GM21717 (cell line): ENCODE measurements around the gene AOPEP.
"Not testable (repeated sequence)": the region's sequence is repeated elsewhere in the genome, so short reads cannot be mapped to it uniquely, and the experiment has no call there.

Source experiments
- ATAC-seq: cut with Tn5 transposase; IDR thresholded peaks from one replicate; pipeline ENCODE4 v1.9.1; 2021; ENCODE audit warnings: mild to moderate bottlenecking, moderate library complexity; ENCODE audit not compliant: unreplicated experiment

Gene AOPEP

DNA sequence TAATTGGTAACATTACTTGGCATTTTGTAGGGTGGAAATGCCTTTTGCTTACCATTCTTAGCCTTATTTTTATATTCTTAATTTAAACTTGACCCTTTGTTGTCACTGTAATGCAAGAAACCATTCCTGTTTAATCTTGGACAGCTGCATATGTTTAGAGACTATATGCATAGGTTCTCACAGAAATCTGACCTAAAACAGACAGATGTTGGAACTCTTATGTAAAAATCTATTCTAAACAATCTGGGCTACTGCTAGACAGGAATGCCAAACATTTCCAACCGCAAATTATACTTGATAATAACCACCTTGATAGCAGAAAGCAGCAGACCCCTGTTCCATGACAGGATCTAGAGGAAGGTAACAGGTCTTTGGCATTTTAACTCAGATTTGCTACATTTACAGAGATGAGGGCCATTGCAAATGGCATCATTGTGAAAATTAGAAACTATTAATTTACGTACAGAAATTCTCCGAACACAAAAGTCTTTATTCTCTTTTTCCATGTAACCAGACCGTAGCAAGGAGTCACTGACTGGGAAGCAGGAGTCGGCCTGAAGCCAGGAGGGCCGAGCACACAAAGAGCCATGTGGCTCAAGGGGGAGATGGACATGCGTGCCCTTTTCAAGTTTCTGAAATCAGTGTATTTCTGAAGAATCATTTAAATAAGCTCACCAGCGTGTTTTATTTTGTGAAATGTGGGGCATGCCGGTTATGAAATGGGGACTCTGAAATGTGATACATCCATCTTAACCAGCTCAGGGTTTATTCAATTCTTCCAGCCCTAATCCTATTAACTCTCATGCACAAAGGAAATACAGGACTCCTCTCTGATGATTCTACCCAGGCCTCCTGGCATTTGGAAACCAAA lies 139.3 kb downstream of the AOPEP start:
- ATAC-seq: no peak

DNA sequence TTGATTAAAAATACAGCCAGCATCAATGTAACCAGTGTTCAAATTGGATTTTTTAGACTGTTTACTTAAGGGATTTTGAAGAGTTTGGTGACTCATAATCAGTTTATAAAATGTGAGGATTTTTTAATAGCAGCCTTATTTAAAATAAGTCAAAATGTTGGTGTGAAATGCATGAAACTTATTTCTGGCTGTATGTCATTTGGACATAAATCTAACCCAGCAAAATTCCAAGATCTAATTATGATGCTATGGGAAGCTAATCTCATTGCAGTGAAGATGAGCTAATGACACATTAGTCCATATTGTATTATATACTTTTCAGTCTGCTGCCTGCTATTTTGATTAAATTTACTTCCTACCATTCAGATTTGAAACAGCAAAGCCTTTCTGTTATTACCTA lies 140.3 kb downstream of the AOPEP start:
- no peak for ATAC-seq

DNA sequence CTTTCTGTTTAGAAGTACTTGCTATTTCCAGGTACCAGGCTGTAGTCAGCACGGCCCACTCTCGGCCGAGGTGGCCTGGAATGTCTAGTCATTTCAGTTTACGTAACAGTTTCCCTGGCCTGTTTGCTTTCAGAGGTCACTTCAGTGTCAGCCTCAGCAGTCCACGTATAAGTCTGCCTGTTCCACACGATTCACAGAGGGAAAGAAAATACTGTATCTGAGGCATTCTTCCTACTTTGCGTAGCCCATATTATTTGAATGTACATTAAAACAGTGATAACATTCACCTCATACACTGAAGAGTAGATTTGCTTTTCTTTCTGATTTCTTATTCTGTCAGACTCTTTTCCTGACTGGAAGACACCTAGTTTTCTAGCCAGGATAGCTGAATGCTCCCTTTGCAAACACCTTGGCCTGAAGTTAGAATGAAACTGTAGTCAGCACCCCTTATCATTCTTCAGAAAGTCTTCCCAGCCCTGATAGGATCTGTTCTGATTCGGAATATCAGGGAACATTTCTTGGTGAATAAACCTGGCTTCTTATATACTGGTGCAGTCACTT lies 140.9 kb downstream of the AOPEP start:
- ATAC-seq: no peak

DNA sequence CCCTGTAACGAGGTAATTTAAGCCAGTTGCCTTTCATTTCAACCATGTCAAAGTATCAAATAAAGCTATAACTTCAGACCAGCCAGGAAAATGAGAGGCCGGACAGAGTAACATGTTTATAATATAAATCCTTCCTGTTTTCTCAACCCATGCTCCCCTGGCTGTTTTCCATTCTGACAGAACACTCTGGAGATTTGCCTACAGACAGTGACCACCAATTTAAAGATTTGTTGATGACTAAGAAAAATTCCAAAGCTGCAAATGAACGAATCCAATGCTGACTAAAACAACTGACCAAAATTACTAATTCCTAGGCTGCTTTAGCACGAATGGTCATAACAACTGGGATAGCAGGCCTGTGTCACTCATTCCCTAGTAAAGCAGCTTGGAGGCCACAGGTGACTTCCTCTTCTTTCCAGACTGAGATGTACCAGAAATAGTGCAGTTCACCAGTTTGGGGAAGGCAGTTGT lies 141.4 kb downstream of the AOPEP start:
- no peak for ATAC-seq

DNA sequence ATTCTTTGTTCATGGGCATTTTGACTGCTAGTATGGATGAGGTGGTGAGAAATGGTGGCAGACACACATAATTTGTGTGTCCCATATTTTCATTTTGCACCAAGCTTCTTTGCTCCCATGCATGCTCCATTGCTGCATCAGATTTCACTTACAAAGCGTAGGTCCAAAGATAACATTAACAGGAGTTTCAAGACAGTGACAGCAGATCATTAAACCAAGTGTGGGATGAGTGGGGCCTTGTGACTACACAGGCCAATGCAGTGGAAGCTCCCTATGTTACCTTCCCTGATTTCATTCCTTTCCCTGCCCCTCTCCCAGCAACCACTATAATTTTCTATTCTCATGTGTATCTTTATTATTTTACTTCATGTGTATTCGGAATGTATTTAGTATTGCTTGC lies 142.0 kb downstream of the AOPEP start:
- no peak for ATAC-seq

DNA sequence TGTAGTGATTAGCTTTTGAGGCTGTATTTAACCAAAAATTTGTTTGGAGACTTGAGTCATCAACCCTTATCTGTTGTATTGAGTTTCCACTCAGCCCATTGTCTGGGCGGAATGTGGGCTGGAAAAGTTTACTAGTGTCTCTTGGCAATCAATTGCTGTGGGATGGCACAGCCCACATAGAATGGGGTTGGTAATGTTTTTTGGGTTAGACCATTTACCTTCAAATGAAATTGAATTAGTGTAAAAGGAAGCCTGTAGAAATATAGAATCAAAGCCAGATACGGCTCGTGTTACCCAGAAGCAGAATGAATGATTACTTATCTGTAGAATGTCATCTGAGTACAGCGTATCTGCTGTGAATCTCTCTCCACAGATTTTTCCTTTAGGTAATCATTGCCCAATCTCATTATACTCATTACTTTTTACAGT lies 142.9 kb downstream of the AOPEP start:
- no peak for ATAC-seq

DNA sequence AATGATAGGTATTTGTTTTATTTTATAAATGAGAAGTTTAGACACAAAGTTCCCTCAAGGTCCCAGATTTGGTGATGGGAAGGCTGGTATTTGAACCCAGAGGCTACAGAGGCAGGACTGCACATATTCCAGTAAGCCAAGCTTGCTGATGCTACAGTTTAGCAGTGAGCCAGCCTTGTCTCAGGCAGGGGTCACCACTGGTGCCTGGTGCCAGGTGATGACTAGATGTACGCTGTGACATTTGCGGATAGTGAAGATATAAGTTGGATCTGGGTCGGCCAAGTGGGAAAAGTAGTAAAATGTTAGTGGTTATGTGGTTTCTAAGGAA lies 143.9 kb downstream of the AOPEP start:
- ATAC-seq: no peak

DNA sequence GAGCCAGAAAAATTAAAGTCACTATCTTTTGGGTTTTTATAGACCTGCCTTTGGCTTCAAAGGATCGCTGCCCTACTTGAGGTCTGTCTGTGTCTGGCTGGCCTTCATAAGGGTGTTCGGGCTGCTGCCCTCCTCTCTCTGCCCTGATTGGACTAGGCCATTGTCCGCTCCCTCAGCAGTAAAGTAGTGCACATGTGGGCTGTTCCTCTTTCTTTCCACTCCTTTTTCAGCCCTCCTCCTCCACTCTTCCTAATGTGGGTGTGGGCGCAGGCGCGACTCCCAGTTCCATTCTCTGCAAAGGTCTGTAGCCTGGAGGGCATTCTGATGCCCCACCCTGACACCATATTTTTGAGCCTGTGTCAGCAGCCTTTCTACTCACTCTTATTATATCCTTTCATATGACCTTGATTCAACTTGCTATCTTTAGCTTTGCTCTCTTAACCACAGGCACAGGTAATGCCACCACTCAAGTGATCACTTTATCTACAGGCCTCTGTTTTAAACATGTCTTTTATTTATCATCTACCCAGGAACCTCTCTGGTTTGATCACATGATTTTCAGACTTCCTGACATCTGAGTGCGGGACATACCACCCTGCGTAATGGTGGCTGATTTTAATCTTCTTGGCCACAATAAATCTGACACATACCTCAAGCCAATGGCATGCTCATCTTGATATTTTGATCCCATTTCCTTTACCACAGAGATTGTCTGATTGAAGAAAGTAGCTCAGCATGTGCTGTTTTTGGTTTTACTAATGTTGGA lies 144.5 kb downstream of the AOPEP start:
- ATAC-seq: no peak

DNA sequence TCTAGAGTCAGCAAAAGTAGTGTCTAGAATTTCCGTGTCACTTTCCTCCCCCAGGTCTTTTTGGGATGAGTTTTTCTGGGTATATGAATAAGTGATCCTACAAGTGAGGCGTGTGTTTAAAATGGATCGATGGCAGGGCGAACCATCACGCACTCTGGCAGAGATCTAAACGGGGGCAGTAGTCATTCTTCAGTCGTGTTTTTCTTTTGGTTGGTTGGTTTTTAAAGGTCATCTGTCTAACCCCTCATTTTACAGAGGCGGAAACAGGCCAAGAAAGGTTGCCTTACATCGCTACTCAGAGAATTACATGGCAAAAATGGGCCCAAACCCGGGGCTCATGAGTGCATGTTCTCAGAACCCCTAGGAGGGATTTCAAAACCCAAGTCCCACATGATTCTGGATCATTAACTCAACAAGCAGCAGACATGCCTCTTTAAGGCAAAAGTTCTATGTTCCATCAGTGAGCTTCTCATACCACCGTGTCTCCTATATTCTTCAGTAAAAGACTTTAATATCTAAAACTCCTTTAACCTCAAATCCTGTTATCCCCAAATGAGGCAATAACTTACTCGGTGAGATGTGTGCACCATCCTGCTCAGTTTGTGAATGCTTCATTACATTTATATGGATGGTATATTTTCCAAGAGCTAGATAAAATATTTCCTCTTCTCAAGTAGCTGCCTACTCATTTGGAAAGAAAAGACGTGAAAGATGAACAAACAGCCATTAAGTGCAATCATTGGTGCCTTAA lies 145.8 kb downstream of the AOPEP start:
- no peak for ATAC-seq

DNA sequence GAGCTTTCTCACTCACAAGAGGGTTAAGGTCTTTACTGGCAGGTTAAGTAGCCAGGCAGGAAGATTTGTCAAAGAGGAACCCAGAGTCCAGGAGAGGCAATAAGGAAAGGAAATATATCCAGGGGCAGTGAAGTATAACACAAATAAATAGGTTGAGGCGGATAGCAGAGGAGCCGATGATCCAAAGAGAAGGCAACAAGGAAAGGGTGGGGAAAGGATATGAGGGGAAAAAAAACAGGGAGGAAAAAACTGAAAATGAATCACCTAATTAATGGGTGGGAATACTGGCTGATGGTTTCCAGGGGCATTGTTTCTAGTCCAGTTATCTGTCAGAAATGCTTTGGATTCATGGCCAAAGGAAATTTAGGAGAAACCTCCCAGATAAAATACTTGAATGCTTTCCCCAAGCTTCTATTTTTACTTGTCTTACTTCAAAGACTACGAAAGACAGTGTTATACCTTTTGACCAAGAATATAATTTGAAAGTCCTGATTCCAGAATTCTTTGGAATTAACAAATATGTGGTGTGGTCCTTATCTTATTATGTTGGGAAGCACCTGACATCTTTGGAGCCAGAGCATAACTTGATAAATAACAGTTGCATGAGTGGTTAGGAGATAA lies 146.5 kb downstream of the AOPEP start:
- no peak for ATAC-seq

DNA sequence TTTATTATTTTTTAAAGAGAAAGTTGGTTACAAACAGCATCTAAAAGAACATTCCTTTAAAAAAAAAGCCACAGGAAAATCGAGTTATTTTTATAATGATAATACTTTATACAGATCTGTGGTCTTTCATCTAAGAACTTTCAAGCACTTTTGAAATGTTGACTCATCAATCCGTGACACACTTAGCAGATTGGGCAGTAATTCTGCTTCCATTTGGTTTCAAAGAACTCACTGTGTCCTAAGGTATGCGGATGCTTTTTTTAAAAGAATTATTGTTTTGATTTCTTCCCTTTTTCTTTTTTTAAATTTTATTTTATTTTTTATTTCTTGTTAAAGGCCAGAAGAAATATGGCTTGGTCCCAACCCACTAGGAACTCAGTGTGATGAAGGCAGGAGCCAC lies 147.8 kb downstream of the AOPEP start:
- no peak for ATAC-seq

DNA sequence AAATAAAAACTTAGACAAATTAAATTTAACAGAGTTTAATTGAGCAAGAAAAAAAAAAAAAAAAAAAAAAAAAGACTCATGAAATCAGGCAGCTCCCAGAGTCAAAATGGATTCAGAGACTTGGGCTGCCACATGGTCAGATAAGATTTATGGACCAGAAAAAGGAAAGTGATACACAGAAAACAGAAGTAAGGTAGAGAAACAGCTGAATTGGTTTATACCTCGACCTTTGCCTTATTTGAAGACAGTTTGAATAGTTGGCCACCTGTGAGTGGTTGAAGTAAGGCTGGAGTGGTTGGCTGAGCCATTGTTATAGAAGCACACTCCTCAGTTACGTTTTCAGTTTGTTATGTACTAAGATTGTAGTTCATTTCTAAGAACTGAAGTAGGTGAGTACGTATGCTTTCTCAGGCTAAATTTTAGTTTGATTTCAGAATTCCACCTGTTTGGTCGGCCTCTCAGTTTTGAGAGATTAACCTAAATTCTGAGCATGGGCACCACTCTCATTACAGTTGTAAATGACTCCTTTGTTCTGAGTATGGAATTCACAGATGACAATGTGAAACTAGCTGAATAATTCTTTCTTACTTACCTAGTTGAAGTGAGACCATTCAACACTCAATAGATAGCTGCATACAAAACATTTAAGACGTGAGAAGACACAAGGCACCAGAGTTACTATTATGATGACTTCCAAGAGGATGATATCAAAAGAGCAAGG lies 149.0 kb downstream of the AOPEP start:
- ATAC-seq: peak; percentile 83

DNA sequence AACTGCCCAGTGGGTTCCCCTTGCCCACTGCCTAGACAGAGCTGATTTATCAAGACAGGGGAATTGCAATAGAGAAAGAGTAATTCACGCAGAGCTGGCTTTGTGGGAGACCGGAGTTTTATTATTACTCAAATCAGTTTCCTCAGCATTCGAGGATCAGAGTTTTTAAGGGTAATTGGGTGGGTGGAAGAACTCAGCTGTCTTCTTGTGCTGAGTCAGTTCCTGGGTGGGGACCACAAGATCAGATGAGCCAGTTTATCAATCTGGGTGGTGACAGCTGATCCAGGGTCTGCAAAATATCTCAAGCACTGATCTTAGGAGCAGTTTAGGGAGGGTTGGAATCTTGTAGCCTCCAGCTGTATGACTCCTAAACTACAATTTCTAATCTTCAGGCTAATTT lies 152.3 kb downstream of the AOPEP start:
- not testable (repeated sequence) for ATAC-seq

DNA sequence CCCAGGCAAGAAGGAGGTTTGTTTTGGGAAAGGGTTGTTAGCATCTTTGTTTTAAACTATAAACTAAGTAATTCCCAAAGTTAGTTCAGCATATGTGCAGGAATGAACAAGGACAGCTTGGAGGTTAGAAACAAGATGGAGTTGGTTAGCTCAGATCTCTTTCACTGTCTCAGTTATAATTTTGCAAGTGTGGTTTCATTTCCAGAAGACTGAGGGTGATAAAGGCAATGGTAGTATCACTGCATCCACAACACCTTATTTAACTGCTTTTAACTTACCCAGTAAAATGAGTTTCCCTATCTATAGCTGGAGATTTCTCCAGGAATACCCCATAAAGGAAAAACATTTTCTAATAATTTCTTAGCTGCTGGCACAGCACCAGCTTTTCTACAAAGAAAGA lies 152.7 kb downstream of the AOPEP start:
- ATAC-seq: no peak

DNA sequence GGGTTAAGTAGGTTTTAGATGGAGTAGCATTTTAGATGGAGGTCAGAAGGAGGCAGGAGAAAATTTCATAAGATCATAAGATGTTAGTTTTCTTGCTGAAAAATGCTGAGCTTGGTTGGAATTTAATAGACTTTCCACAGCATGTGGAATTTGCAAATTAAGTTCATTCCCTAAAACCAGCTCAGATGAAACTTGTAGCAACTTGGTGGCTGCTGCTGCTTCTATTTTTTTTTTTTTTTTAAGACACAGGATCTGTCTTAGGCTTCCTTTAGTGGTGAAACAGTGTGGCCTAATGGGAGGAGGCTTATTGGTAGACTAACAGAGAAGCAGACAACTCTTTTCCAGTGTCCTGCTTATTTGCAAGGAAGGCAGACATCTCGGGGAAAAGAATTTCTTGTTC lies 154.5 kb downstream of the AOPEP start:
- no peak for ATAC-seq

DNA sequence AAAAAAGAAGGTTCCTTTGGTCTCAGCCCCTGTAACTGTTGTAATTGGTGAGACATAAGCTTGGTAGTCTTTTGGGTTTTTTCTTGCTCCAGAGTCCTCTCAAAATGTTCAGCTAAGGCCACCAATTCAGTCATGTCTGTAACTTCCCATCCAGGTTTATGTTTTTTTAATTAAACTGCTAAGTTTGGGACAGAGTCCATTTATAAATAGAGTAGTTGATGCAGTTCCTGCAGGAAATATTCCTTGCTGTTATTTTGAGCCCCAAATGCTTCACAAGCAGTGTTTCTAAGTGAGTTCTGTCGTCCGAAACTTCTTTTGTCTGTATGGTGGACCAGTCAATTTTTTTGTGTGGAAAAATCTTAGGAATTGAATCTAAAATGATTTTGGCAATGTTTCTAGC lies 155.0 kb downstream of the AOPEP start:
- ATAC-seq: no peak

DNA sequence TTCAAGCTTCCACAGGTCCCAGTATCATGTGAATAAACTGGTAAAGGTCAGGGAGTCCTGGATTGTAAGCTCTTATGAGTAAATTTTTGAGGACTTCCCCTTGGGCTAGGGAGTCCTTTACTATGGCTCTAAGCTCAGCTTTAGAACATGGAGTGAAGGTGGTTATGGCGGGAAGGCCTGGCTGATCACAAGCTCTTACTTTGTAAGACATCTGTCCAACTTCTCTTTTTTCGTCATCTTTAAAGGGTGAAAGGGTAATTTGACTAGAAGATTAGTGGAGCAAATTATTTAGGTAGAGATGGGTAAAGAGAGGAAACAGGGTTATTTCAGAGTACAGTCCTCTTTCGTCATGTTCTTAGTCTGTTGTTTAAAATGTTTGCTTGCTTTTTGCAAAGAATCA lies 155.4 kb downstream of the AOPEP start:
- no peak for ATAC-seq

DNA sequence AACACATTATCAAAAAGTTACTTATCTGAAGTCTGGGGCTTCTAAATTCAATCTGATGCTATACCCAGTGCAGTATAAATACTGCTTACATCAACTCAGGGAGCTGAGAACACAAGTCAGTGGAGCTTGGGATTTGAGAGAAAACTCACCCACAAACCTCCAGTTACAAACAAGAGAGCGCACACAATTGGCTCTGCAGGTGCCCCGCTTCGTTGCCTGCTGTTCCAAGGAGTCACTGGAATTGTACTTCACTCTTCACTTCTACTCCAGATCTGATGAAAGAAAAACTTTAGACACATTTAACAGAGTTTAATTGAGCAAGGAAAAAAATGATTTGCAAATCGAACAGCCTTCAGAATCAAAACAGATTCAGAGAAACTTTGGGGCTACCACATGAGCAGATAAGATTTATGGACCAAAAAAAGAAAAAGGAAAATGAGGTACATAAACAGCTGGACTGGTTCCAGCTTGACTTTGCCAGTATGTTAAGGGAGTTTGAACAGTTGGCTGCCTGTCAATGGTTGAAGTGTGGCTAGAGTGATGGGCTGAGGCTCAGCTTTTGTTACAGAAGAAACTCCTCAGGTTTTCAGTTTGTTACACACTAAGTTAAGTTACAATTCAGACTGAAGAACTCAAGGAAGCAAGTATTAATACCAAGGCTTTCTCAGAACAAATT lies 156.6 kb downstream of the AOPEP start:
- no peak for ATAC-seq

DNA sequence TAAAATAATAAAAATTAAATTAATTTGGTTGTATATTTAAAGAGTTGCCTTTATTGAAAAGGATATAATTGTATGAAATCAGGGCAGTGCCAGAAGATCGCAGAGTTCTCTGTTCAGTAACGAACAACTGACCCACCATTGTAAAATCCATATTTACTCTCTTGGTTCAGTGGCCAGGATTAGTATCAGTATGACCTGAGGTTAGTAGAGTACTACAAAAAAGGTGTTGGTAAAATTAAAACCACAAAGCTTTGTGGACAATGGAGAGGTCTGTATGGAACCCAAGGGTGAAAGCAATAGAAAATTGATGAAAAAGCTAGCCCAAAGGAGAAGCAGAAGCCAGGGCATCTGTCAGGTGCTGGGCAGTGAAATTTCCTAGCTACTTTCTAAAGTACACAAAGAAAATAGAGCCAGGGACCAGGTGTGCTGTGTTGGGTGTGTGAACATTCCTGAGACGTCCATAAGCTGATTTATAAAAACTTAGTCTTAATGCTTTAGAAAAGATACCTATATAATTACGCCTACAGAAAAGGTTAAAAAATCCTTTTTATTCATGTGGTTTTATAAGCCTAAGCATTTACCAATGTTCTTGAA lies 159.5 kb downstream of the AOPEP start:
- no peak for ATAC-seq
